ENCODE results near the gene TOM1.

The TOM1 gene

GRCh38 chr22:35275580-35275979, 24.1 kb upstream of the TOM1 start:
- peaks cover 70% of the 10 kb centered on the region for H3K36me3 ChIP-seq (ENCODE audit: control insufficient read depth, insufficient read depth, low read length)

GRCh38 chr22:35276019-35276418, 23.7 kb upstream of the TOM1 start:
- H3K9me3 ChIP-seq (ENCODE audit: control insufficient read depth, insufficient read depth, low read length), result no peaks in the 10 kb centered on the region
- H3K4me3 ChIP-seq (ENCODE audit: low read depth, low read length), result no peak overlapping the region
- H3K4me1 ChIP-seq (ENCODE audit: control insufficient read depth, insufficient read depth, low read length), result no peaks in the 10 kb centered on the region
- peaks cover 69% of the 10 kb centered on the region for H3K36me3 ChIP-seq (ENCODE audit: control insufficient read depth, insufficient read depth, low read length)
- H3K9ac ChIP-seq (ENCODE audit: low read depth, low read length), result no peak overlapping the region
- no peaks in the 10 kb centered on the region for H3K27me3 ChIP-seq (ENCODE audit: control insufficient read depth, insufficient read depth, low read length)
- H3K27ac ChIP-seq (ENCODE audit: low read depth, low read length), result no peak overlapping the region

More at GRCh38 chr22:35275580-35275979, 24.1 kb upstream of the TOM1 start:
- Histone ChIP-seq H3K27ac (ENCODE audit: low read depth, low read length) (no peak overlapping the region), H3K4me3 (ENCODE audit: low read depth, low read length) (no peak overlapping the region), H3K4me1 (ENCODE audit: control insufficient read depth, insufficient read depth, low read length) (no peaks in the 10 kb centered on the region), H3K9ac (ENCODE audit: low read depth, low read length) (no peak overlapping the region), H3K9me3 (ENCODE audit: control insufficient read depth, insufficient read depth, low read length) (no peaks in the 10 kb centered on the region), H3K27me3 (ENCODE audit: control insufficient read depth, insufficient read depth, low read length) (no peaks in the 10 kb centered on the region)

- Histone ChIP-seq H3K27me3 (ENCODE audit: control insufficient read depth, insufficient read depth, low read length) (no peaks in the 10 kb centered on the region), H3K9ac (ENCODE audit: low read depth, low read length) (no peak overlapping the region), H3K9me3 (ENCODE audit: control insufficient read depth, insufficient read depth, low read length) (no peaks in the 10 kb centered on the region), H3K27ac (ENCODE audit: low read depth, low read length) (no peak overlapping the region), H3K4me1 (ENCODE audit: control insufficient read depth, insufficient read depth, low read length) (no peaks in the 10 kb centered on the region), H3K36me3 (ENCODE audit: control insufficient read depth, insufficient read depth, low read length) (peaks cover 91% of the 10 kb centered on the region), H3K4me3 (ENCODE audit: low read depth, low read length) (no peak overlapping the region)
These were observed 11.6 kb upstream of the TOM1 start for GRCh38 chr22:35288116-35288515.

- no peaks in the 10 kb centered on the region for H3K9me3 ChIP-seq (ENCODE audit: control insufficient read depth, insufficient read depth, low read length)
- no peak overlapping the region for H3K27ac ChIP-seq (ENCODE audit: low read depth, low read length)
- H3K36me3 ChIP-seq (ENCODE audit: control insufficient read depth, insufficient read depth, low read length), result peaks cover 88% of the 10 kb centered on the region
These were observed 6.9 kb upstream of the TOM1 start for GRCh38 chr22:35292786-35293185.

GRCh38 chr22:35296051-35296450, 3.6 kb upstream of the TOM1 start:
- Histone ChIP-seq H3K9me3 (ENCODE audit: control insufficient read depth, insufficient read depth, low read length) (no peaks in the 10 kb centered on the region), H3K27me3 (ENCODE audit: control insufficient read depth, insufficient read depth, low read length) (no peaks in the 10 kb centered on the region), H3K4me1 (ENCODE audit: control insufficient read depth, insufficient read depth, low read length) (no peaks in the 10 kb centered on the region; the same call in 1 of the 2 replicates), H3K36me3 (ENCODE audit: control insufficient read depth, insufficient read depth, low read length) (peaks cover 57% of the 10 kb centered on the region), H3K4me3 (ENCODE audit: low read depth, low read length) (no peak overlapping the region), H3K9ac (ENCODE audit: low read depth, low read length) (no peak overlapping the region), H3K27ac (ENCODE audit: low read depth, low read length) (no peak overlapping the region)

More at GRCh38 chr22:35292786-35293185, 6.9 kb upstream of the TOM1 start:
- Histone ChIP-seq H3K27me3 (ENCODE audit: control insufficient read depth, insufficient read depth, low read length) (no peaks in the 10 kb centered on the region), H3K9ac (ENCODE audit: low read depth, low read length) (no peak overlapping the region), H3K4me3 (ENCODE audit: low read depth, low read length) (no peak overlapping the region), H3K4me1 (ENCODE audit: control insufficient read depth, insufficient read depth, low read length) (no peaks in the 10 kb centered on the region)

- H3K9me3 ChIP-seq (ENCODE audit: control insufficient read depth, insufficient read depth, low read length), result no peaks in the 10 kb centered on the region
- H3K27me3 ChIP-seq (ENCODE audit: control insufficient read depth, insufficient read depth, low read length), result no peaks in the 10 kb centered on the region
- peak overlapping the region; percentile 90 for H3K4me3 ChIP-seq (ENCODE audit: low read depth, low read length)
- no peaks in the 10 kb centered on the region; the same call in 1 of the 2 replicates for H3K4me1 ChIP-seq (ENCODE audit: control insufficient read depth, insufficient read depth, low read length)
- H3K36me3 ChIP-seq (ENCODE audit: control insufficient read depth, insufficient read depth, low read length), result peaks cover 25% of the 10 kb centered on the region
- peak overlapping the region; percentile 84 for H3K27ac ChIP-seq (ENCODE audit: low read depth, low read length)
- peak overlapping the region; percentile 45; the same call in 1 of the 2 replicates for H3K9ac ChIP-seq (ENCODE audit: low read depth, low read length)
These were observed 449 bp upstream of the TOM1 start for GRCh38 chr22:35299217-35299672.

GRCh38 chr22:35301372-35301874, 1.7 kb downstream of the TOM1 start:
- Histone ChIP-seq H3K4me1 (ENCODE audit: control insufficient read depth, insufficient read depth, low read length) (no peaks in the 10 kb centered on the region; the same call in 1 of the 2 replicates), H3K4me3 (ENCODE audit: low read depth, low read length) (no peak overlapping the region), H3K27ac (ENCODE audit: low read depth, low read length) (no peak overlapping the region), H3K9ac (ENCODE audit: low read depth, low read length) (no peak overlapping the region), H3K36me3 (ENCODE audit: control insufficient read depth, insufficient read depth, low read length) (peaks cover 8% of the 10 kb centered on the region), H3K9me3 (ENCODE audit: control insufficient read depth, insufficient read depth, low read length) (no peaks in the 10 kb centered on the region), H3K27me3 (ENCODE audit: control insufficient read depth, insufficient read depth, low read length) (no peaks in the 10 kb centered on the region)

- Histone ChIP-seq H3K9ac (ENCODE audit: low read depth, low read length) (no peak overlapping the region), H3K27me3 (ENCODE audit: control insufficient read depth, insufficient read depth, low read length) (no peaks in the 10 kb centered on the region), H3K36me3 (ENCODE audit: control insufficient read depth, insufficient read depth, low read length) (no peaks in the 10 kb centered on the region), H3K4me1 (ENCODE audit: control insufficient read depth, insufficient read depth, low read length) (no peaks in the 10 kb centered on the region; the same call in 1 of the 2 replicates), H3K27ac (ENCODE audit: low read depth, low read length) (no peak overlapping the region), H3K4me3 (ENCODE audit: low read depth, low read length) (no peak overlapping the region), H3K9me3 (ENCODE audit: control insufficient read depth, insufficient read depth, low read length) (no peaks in the 10 kb centered on the region)
These were observed 3.4 kb downstream of the TOM1 start for GRCh38 chr22:35303029-35303624.

GRCh38 chr22:35305525-35306070, 5.9 kb downstream of the TOM1 start:
- no peak overlapping the region for H3K9ac ChIP-seq (ENCODE audit: low read depth, low read length)
- no peaks in the 10 kb centered on the region for H3K27me3 ChIP-seq (ENCODE audit: control insufficient read depth, insufficient read depth, low read length)
- H3K4me3 ChIP-seq (ENCODE audit: low read depth, low read length), result no peak overlapping the region
- H3K4me1 ChIP-seq (ENCODE audit: control insufficient read depth, insufficient read depth, low read length), result no peaks in the 10 kb centered on the region
- H3K9me3 ChIP-seq (ENCODE audit: control insufficient read depth, insufficient read depth, low read length), result no peaks in the 10 kb centered on the region
- no peak overlapping the region for H3K27ac ChIP-seq (ENCODE audit: low read depth, low read length)
- H3K36me3 ChIP-seq (ENCODE audit: control insufficient read depth, insufficient read depth, low read length), result no peaks in the 10 kb centered on the region

GRCh38 chr22:35306350-35306967, 6.8 kb downstream of the TOM1 start:
- no peaks in the 10 kb centered on the region for H3K9me3 ChIP-seq (ENCODE audit: control insufficient read depth, insufficient read depth, low read length)
- no peak overlapping the region for H3K4me3 ChIP-seq (ENCODE audit: low read depth, low read length)
- H3K27me3 ChIP-seq (ENCODE audit: control insufficient read depth, insufficient read depth, low read length), result no peaks in the 10 kb centered on the region
- no peaks in the 10 kb centered on the region for H3K4me1 ChIP-seq (ENCODE audit: control insufficient read depth, insufficient read depth, low read length)
- no peak overlapping the region for H3K27ac ChIP-seq (ENCODE audit: low read depth, low read length)
- H3K36me3 ChIP-seq (ENCODE audit: control insufficient read depth, insufficient read depth, low read length), result no peaks in the 10 kb centered on the region
- no peak overlapping the region for H3K9ac ChIP-seq (ENCODE audit: low read depth, low read length)

- Histone ChIP-seq H3K4me3 (ENCODE audit: low read depth, low read length) (no peak overlapping the region), H3K36me3 (ENCODE audit: control insufficient read depth, insufficient read depth, low read length) (no peaks in the 10 kb centered on the region), H3K4me1 (ENCODE audit: control insufficient read depth, insufficient read depth, low read length) (no peaks in the 10 kb centered on the region), H3K27ac (ENCODE audit: low read depth, low read length) (no peak overlapping the region), H3K9ac (ENCODE audit: low read depth, low read length) (no peak overlapping the region), H3K27me3 (ENCODE audit: control insufficient read depth, insufficient read depth, low read length) (no peaks in the 10 kb centered on the region), H3K9me3 (ENCODE audit: control insufficient read depth, insufficient read depth, low read length) (no peaks in the 10 kb centered on the region)
These were observed 7.7 kb downstream of the TOM1 start for GRCh38 chr22:35307372-35307771.
